Fibroblast of upper back skin (primary cell): Measurements from ENCODE around the gene CXCL10.
A peak's percentile ranks its signal among the peaks of the same experiment; 100 is the strongest.
"Not testable (repeated sequence)": the region's sequence is repeated elsewhere in the genome, so short reads cannot be mapped to it uniquely, and the experiment has no call there.

Experiments used
- DNase-seq: peaks from one replicate; pipeline ENCODE4 v3.0.0-alpha.2; 2013

The CXCL10 gene

GRCh38 chr4:76024065-76024464 lies 768 bp upstream of the CXCL10 start:
- DNase-seq = no peak

- DNase-seq = no peak
Observed at GRCh38 chr4:76022677-76023076, 620 bp downstream of the CXCL10 start.

GRCh38 chr4:76022031-76022430 lies 1.3 kb downstream of the CXCL10 start:
- no peak for DNase-seq

GRCh38 chr4:76017056-76017686 lies 6.1 kb downstream of the CXCL10 start:
- DNase-seq = no peak

GRCh38 chr4:76016393-76016792 lies 6.9 kb downstream of the CXCL10 start:
- DNase-seq = no peak

- no peak for DNase-seq
Observed at GRCh38 chr4:76013540-76013939, 9.8 kb downstream of the CXCL10 start.

GRCh38 chr4:76012388-76012801 lies 10.9 kb downstream of the CXCL10 start:
- peak; percentile 19 for DNase-seq

- peak; percentile 87 for DNase-seq
Observed at GRCh38 chr4:76011700-76012387, 11.5 kb downstream of the CXCL10 start.

GRCh38 chr4:76011018-76011670 lies 12.2 kb downstream of the CXCL10 start:
- no peak for DNase-seq

GRCh38 chr4:76010576-76010975 lies 12.7 kb downstream of the CXCL10 start:
- no peak for DNase-seq

- DNase-seq = no peak
Observed at GRCh38 chr4:76009311-76009710, 14.0 kb downstream of the CXCL10 start.

- no peak for DNase-seq
Observed at GRCh38 chr4:76007089-76007862, 16.0 kb downstream of the CXCL10 start, which contains the start of gene CXCL9. CXCL9 (minus strand) TSS chr4:76007509; CDS start chr4:76007449, 60 bp downstream.

- no peak for DNase-seq
Observed at GRCh38 chr4:76003620-76004019, 19.7 kb downstream of the CXCL10 start.

GRCh38 chr4:76003035-76003434 lies 20.3 kb downstream of the CXCL10 start:
- DNase-seq = no peak

GRCh38 chr4:76002176-76002575 lies 21.1 kb downstream of the CXCL10 start:
- peak; percentile 17 for DNase-seq

- DNase-seq = no peak
Observed at GRCh38 chr4:76001700-76002099, 21.6 kb downstream of the CXCL10 start.

- DNase-seq = no peak
Observed at GRCh38 chr4:76000279-76000678, 23.0 kb downstream of the CXCL10 start.

GRCh38 chr4:75998525-75999147 lies 24.7 kb downstream of the CXCL10 start:
- DNase-seq = not testable (repeated sequence)

GRCh38 chr4:75997946-75998345 lies 25.4 kb downstream of the CXCL10 start:
- no peak for DNase-seq

GRCh38 chr4:75997081-75997480 lies 26.2 kb downstream of the CXCL10 start:
- DNase-seq = no peak

GRCh38 chr4:75995727-75996126 lies 27.6 kb downstream of the CXCL10 start:
- DNase-seq = peak; percentile 58

GRCh38 chr4:75992462-75992861 lies 30.8 kb downstream of the CXCL10 start:
- DNase-seq = no peak
